OCI-LY3 (cell line): Measurements from ENCODE around the gene ATG2A.

Source experiments
- EZH2phosphoT487 ChIP-seq: fragments of 200-600 bp; shearing (Covaris generic); IDR thresholded peaks from 2 replicates; pipeline ENCODE4 v1.6.1; 2018; ENCODE audit warnings: antibody characterized with exemption, mixed run types, low read depth
- TF ChIP-seq, protein P1 (sequence below): fragments of 200-600, 300-600 bp; sonication (generic); IDR thresholded peaks from 2 replicates; pipeline ENCODE4 v1.5.1; 2014; ENCODE audit warnings: antibody characterized with exemption, low read length, low read depth

DNA sequence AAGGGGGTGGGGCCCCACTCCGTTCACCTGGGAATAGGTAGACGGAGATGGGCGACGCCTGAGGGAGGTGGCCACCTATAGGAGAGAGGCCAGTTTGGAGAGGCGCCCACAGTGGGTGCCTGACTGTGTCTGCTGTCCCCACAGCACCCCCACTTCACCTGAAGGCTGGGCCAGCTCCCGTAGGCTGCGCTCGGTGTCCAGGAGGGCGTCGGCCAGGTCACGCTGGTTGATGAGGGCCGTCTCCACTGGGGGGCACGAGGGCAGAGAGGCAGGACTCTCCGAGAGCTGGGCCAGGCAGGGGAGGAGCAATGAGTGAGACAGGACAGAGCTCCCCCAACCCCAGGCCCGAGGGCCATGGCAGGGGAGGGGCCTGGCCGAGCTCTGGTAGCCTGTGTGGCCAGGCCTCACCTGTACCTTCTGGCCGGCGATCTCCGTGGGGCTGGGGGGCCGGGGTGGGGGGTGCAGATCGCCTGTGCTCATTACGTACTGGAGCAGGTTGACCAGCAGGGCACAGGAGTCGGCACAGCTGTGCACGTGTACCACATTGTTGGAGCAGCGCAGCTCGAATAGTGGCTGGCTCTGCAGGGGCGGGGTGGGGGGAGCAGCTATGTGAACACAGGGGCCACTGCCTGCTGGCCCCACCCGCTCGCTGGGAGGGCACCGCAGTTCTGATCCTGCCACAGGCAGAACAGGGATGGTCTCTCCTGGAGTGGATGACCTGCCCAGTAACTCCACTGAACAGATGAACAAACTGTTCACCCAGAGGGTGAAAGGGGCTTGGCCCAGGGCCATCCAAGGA lies 14.7 kb downstream of the ATG2A start:
- TF ChIP-seq, protein P1, sequence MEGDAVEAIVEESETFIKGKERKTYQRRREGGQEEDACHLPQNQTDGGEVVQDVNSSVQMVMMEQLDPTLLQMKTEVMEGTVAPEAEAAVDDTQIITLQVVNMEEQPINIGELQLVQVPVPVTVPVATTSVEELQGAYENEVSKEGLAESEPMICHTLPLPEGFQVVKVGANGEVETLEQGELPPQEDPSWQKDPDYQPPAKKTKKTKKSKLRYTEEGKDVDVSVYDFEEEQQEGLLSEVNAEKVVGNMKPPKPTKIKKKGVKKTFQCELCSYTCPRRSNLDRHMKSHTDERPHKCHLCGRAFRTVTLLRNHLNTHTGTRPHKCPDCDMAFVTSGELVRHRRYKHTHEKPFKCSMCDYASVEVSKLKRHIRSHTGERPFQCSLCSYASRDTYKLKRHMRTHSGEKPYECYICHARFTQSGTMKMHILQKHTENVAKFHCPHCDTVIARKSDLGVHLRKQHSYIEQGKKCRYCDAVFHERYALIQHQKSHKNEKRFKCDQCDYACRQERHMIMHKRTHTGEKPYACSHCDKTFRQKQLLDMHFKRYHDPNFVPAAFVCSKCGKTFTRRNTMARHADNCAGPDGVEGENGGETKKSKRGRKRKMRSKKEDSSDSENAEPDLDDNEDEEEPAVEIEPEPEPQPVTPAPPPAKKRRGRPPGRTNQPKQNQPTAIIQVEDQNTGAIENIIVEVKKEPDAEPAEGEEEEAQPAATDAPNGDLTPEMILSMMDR, result no peak
- TF ChIP-seq EZH2phosphoT487, result no peak
